ENCODE data around the gene PHRF1.

- TF ChIP-seq CTCF (IDR thresholded peaks at IDR 0.05; ENCODE audit: low read depth, low read length) (no peak), EZH2phosphoT487 (IDR thresholded peaks at IDR 0.05; ENCODE audit: low read depth) (no peak)
Observed at GRCh38 chr11:532986-533585, 43.2 kb upstream of the PHRF1 start.

Measured in OCI-LY3 (cell line).